Activated CD8-positive, alpha-beta T cell treated with anti-CD3 and anti-CD28 coated beads for 36 hours (primary cell): ENCODE data around the gene ACACA. TPM values are rescaled to one million over a fixed set of nuclear protein-coding genes. Genes with fewer than 3 reads are reported as not detected.

Experiments
- ATAC-seq: fragments of 200-7000 bp; cut with Tn5 transposase; one replicate; pipeline ENCODE4 v1.10.0; 2021; ENCODE audit warnings: mild to moderate bottlenecking, moderate library complexity
- CTCF ChIA-PET: fragments of 350-600 bp; sonication (Branson Sonifier 250); formaldehyde crosslinking; loops from one replicate; lab custom pipeline; 2021; ENCODE audit warnings: antibody characterized with exemption; lab: Charles Lee
- POLR2A ChIA-PET: fragments of 350-600 bp; sonication (Branson Sonifier 250); formaldehyde crosslinking; loops from one replicate; lab custom pipeline; 2021; ENCODE audit warnings: antibody characterized with exemption; lab: Charles Lee
- DNase-seq: peaks from one replicate; pipeline ENCODE4 v3.0.0-alpha.2; 2020
- H3K27ac Mint-ChIP-seq: one replicate; pipeline ENCODE4 v1.8.0; 2021; ENCODE audit warnings: mild to moderate bottlenecking, mixed read lengths
- H3K27me3 Mint-ChIP-seq: one replicate; pipeline ENCODE4 v1.8.0; 2021; ENCODE audit warnings: mixed read lengths
- H3K36me3 Mint-ChIP-seq: one replicate; pipeline ENCODE4 v1.8.0; 2021; ENCODE audit warnings: low read depth, mixed read lengths
- H3K4me1 Mint-ChIP-seq: one replicate; pipeline ENCODE4 v1.8.0; 2021; ENCODE audit warnings: low read depth, mixed read lengths
- H3K4me3 Mint-ChIP-seq: one replicate; pipeline ENCODE4 v1.8.0; 2021; ENCODE audit warnings: mild to moderate bottlenecking, moderate library complexity, mixed read lengths
- H3K9me3 Mint-ChIP-seq: one replicate; pipeline ENCODE4 v1.8.0; 2021; ENCODE audit warnings: mixed read lengths
- intact Hi-C: fragments of 100-400 bp; cut with micrococcal nuclease; formaldehyde crosslinking; loops from one replicate; pipeline ENCODE4 v1.10.0; 2022
- total RNA-seq, 2 experiments: library from RNA; stranded (reverse); gene quantifications; one replicate each; pipeline ENCODE4 v1.2.3, GENCODE V29; 2021
- TF ChIP-seq, protein P1 (sequence below): fragments of 200-600 bp; IDR thresholded peaks from one replicate; pipeline ENCODE4 v1.8.0; 2022; ENCODE audit warnings: antibody characterized with exemption, mild to moderate bottlenecking

ACACA gene
- total RNA-seq, 2 experiments from 2014 or later = 66.0 to 68.2 TPM

DNA sequence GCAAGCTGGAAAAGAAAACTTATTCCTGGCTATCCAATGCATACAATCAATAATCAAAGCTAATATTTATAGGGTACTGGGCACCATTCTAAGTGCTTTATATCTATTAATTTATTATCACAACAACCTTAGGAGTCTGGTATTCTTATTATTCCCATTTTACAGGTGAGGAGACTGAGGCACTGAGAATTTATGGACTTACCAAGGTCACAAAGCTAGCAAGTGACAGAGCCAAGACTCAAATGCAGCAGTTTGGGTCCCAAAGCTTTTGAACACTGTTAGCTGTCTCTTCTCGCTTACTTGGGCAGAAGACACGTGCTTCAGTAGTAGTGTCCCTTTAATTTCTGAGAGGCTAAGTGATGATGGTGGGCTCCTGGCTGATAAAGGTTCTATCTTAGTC is 305.3 kb downstream of the ACACA start:
- Mint-ChIP-seq H3K4me3 (no peak overlapping the region), H3K27ac (no peak overlapping the region), H3K4me1 (no peaks in the 10 kb centered on the region), H3K27me3 (no peaks in the 10 kb centered on the region), H3K9me3 (no peaks in the 10 kb centered on the region), H3K36me3 (peaks cover 35% of the 10 kb centered on the region)
- ATAC-seq = no peak
- intact Hi-C loops = no loop called here
- DNase-seq = no peak
- ChIA-PET POLR2A (no interaction called here), CTCF (no interaction called here)
- TF ChIP-seq, protein P1, sequence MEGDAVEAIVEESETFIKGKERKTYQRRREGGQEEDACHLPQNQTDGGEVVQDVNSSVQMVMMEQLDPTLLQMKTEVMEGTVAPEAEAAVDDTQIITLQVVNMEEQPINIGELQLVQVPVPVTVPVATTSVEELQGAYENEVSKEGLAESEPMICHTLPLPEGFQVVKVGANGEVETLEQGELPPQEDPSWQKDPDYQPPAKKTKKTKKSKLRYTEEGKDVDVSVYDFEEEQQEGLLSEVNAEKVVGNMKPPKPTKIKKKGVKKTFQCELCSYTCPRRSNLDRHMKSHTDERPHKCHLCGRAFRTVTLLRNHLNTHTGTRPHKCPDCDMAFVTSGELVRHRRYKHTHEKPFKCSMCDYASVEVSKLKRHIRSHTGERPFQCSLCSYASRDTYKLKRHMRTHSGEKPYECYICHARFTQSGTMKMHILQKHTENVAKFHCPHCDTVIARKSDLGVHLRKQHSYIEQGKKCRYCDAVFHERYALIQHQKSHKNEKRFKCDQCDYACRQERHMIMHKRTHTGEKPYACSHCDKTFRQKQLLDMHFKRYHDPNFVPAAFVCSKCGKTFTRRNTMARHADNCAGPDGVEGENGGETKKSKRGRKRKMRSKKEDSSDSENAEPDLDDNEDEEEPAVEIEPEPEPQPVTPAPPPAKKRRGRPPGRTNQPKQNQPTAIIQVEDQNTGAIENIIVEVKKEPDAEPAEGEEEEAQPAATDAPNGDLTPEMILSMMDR = no peak

DNA sequence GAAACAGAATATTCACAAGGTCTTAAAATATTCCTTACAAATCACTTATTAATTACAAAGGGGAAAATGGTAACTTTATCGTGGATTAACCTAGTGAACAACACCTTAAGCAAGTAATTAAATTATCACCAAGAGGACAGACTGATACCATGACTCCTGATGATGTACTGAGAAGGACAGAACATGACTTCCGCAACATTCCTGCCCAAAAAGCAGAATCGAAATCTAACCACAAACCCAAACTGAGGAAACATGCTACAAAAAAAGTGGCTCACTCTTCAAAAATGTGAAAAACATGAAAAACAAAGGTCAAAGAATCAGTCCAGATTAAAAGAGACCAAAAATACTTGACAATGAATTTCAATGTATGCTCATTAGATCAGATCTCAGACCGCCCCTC is 306.4 kb downstream of the ACACA start:
- Mint-ChIP-seq H3K27me3 (no peaks in the 10 kb centered on the region), H3K36me3 (peaks cover 41% of the 10 kb centered on the region), H3K27ac (no peak overlapping the region), H3K9me3 (no peaks in the 10 kb centered on the region), H3K4me1 (no peaks in the 10 kb centered on the region), H3K4me3 (no peak overlapping the region)
- POLR2A ChIA-PET = no interaction called here
- CTCF ChIA-PET = no interaction called here
- TF ChIP-seq, protein P1 = no peak
- intact Hi-C loops = no loop called here
- ATAC-seq (no peak), DNase-seq (no peak)

DNA sequence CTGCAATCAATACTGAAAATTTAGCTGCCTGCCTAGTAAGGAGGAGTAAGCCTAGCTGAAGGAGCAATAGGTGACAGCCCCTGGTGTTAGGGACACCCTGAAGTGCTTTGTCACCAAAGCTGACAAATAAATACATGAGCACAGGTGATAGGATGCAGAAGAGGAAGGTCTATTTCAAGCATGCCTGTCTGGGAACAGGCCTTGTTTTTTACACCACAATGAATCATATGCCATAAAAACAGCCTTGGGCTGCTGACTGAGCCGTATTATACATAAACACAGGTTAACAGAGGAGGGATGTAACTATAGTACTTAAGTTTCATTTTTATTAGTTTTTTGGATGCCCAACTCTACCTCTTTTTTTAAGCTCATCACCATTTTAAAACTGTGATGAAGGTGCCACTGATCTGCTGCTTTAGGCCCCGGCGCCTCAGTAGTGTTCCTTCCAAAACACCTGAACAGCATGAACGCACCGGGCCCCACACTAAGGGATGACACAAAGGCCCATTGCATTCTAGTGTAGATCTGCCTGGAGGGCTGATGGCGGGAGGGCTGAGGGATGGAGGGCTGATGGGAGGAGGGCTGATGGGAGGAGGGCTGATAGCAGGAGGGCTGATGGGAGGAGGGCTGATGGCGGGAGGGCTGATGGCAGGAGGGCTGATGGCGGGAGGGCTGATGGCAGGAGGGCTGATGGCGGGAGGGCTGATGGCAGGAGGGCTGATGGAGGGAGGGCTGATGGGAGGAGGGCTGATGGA is 307.5 kb downstream of the ACACA start:
- ChIA-PET CTCF (no interaction called here), POLR2A (no interaction called here)
- Mint-ChIP-seq H3K4me1 (no peaks in the 10 kb centered on the region), H3K36me3 (peaks cover 48% of the 10 kb centered on the region), H3K27me3 (no peaks in the 10 kb centered on the region), H3K9me3 (no peaks in the 10 kb centered on the region), H3K4me3 (no peak overlapping the region), H3K27ac (no peak overlapping the region)
- DNase-seq (no peak), ATAC-seq (no peak)
- TF ChIP-seq, protein P1 = no peak
- intact Hi-C loops = no loop called here

DNA sequence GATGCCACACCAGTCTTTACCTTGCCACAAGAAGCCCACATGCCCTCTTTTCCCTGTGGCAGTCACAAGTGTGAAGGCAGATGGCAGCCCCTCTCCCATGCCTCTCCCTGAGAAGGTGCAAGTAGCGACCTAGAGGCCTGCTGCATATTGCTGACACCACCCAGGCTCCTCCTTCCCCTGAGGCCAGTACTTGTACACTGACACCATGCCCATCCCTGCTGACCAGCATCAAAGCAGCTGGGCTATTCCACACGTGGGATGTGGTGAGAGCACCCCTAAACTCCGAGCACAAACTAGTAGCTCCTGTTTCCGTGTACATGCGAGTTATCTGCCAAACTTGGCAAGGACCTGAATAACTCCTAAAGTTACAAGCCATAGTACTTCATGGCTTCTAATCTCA is 308.5 kb downstream of the ACACA start:
- Mint-ChIP-seq H3K9me3 (no peaks in the 10 kb centered on the region), H3K4me1 (no peaks in the 10 kb centered on the region), H3K27me3 (no peaks in the 10 kb centered on the region), H3K36me3 (peaks cover 46% of the 10 kb centered on the region), H3K27ac (no peak overlapping the region), H3K4me3 (no peak overlapping the region)
- CTCF ChIA-PET = interaction anchor here (1.4 kb wide), 1 partner anchor 472 kb away, joined by 3 read pairs; no protein-coding TSS in a partner anchor
- intact Hi-C loops = no loop called here
- DNase-seq (no peak), ATAC-seq (no peak)
- TF ChIP-seq, protein P1 = no peak
- POLR2A ChIA-PET = no interaction called here

DNA sequence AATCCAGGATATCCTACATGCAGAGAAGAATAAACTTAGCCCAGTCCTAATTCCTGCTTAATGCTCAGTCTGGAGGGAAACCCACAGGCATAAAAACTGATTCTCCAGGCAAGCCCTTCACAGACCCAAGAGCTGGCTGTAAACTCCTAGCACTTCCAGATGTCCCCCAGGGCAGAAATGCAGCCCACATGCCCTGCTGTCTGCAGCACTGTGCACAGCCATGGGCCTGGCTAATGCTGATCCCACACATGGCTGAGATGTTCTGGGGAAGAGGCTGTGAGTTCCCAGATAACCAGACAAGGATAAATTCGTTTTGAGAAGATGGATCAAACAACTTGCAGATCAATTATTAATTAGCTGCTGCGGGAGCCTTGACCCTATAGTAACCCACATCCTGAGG is 309.5 kb downstream of the ACACA start:
- TF ChIP-seq, protein P1 = no peak
- Mint-ChIP-seq H3K27me3 (no peaks in the 10 kb centered on the region), H3K4me1 (no peaks in the 10 kb centered on the region), H3K4me3 (no peak overlapping the region), H3K36me3 (peaks cover 47% of the 10 kb centered on the region), H3K27ac (no peak overlapping the region), H3K9me3 (no peaks in the 10 kb centered on the region)
- DNase-seq (no peak), ATAC-seq (no peak)
- intact Hi-C loops = no loop called here
- ChIA-PET POLR2A (no interaction called here), CTCF (interaction anchor here (1.4 kb wide), 1 partner anchor 471 kb away, joined by 3 read pairs; no protein-coding TSS in a partner anchor)
